WERI-Rb-1 (cell line): ENCODE measurements around the gene LASP1NB.

ENCODE experiments used
- DNase-seq: peaks from one replicate; pipeline ENCODE4 v3.0.0-alpha.2; 2020
- H3K27ac ChIP-seq: fragments of 250-450 bp; sonication (Bioruptor Pico); 2 replicates; pipeline ENCODE4 v1.5.1; 2020; ENCODE audit warnings: mild to moderate bottlenecking, moderate library complexity
- H3K27me3 ChIP-seq: fragments of 250-450 bp; sonication (Bioruptor Pico); 2 replicates; pipeline ENCODE4 v1.5.1; 2021; ENCODE audit warnings: mild to moderate bottlenecking, low read depth, moderate library complexity; ENCODE audit not compliant: insufficient read depth, severe bottlenecking
- H3K36me3 ChIP-seq: fragments of 250-450 bp; sonication (Bioruptor Pico); 2 replicates; pipeline ENCODE4 v1.5.1; 2020; ENCODE audit warnings: mild to moderate bottlenecking, moderate library complexity
- H3K4me3 ChIP-seq: 2 replicates; pipeline ENCODE4 v1.5.1; 2011; ENCODE audit warnings: low read depth, mild to moderate bottlenecking, control low read depth, low read length
- H3K9me3 ChIP-seq: fragments of 250-450 bp; sonication (Bioruptor Pico); 2 replicates; pipeline ENCODE4 v1.5.1; 2021; ENCODE audit warnings: mild to moderate bottlenecking, moderate library complexity; ENCODE audit not compliant: severe bottlenecking
- TF ChIP-seq, protein P1 (sequence below): IDR thresholded peaks from 2 replicates; pipeline ENCODE4 v1.5.1; 2011; ENCODE audit warnings: low read depth, mild to moderate bottlenecking, control low read depth, inconsistent platforms, low read length

The LASP1NB gene

DNA sequence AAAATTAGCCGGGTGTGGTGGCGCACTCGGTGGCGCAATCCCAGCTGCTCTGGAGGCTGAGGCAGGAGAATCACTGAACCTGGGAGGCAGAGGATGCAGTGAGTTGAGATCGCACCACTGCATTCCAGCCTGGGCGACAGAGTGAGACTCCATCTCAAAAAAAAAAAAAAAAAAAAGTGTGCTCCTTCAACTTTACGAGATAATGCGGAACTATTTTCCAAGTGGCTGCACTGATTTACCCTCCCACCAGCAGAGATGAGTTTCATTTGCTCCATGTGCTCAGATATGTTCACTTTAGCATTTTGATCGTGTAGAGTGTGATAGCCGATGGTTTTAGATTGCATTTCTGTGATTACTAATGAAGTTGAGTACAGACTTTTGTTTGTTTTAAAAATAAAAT is 20.0 kb upstream of the LASP1NB start:
- peaks cover 16% of the 10 kb centered on the region; the same call in 1 of the 2 replicates for H3K36me3 ChIP-seq
- DNase-seq, result no peak
- H3K27ac ChIP-seq, result no peak overlapping the region
- no peaks in the 10 kb centered on the region for H3K27me3 ChIP-seq
- H3K9me3 ChIP-seq, result no peaks in the 10 kb centered on the region
- no peak overlapping the region for H3K4me3 ChIP-seq
- TF ChIP-seq, protein P1, sequence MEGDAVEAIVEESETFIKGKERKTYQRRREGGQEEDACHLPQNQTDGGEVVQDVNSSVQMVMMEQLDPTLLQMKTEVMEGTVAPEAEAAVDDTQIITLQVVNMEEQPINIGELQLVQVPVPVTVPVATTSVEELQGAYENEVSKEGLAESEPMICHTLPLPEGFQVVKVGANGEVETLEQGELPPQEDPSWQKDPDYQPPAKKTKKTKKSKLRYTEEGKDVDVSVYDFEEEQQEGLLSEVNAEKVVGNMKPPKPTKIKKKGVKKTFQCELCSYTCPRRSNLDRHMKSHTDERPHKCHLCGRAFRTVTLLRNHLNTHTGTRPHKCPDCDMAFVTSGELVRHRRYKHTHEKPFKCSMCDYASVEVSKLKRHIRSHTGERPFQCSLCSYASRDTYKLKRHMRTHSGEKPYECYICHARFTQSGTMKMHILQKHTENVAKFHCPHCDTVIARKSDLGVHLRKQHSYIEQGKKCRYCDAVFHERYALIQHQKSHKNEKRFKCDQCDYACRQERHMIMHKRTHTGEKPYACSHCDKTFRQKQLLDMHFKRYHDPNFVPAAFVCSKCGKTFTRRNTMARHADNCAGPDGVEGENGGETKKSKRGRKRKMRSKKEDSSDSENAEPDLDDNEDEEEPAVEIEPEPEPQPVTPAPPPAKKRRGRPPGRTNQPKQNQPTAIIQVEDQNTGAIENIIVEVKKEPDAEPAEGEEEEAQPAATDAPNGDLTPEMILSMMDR, result no peak

DNA sequence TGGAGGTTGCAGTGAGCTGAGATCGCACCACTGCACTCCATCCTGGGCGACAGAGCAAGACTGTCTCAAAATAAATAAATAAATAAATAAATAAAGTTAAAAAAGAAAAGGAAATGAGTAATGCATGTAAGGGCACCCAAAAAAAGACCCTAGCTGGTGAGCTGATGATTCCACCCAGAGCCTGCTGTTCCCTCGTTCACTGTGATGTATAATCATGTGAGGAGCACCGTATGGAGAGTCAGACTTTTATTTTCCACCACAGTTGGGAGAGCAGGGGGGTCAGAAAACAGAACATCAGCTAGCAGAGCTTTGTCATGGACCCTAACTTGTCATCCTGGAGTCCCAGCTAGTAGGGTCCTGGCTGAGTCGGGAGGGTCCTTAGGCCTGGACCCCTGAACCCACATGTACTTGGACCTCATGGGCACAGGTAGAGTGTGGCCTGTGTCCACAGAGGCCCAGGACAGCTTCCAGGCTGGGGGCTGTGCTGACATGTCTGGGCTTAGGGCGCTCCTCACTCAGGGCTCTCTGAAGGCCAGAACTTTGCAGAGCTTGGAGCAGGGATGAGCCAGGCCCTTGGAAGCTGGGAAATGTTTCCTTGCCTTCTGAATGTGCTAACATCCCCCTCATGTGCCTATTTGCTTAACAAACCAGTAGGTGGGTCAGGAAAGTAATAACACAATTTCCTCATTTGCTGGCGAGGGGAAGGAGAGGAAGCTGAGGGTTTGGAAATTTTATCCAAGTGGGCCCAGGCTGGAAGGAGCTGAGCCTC is 18.8 kb upstream of the LASP1NB start:
- no peaks in the 10 kb centered on the region for H3K27me3 ChIP-seq
- no peak for DNase-seq
- H3K36me3 ChIP-seq, result peaks cover 10% of the 10 kb centered on the region; the same call in 1 of the 2 replicates
- H3K4me3 ChIP-seq, result no peak overlapping the region
- no peaks in the 10 kb centered on the region for H3K9me3 ChIP-seq
- TF ChIP-seq, protein P1, result no peak
- no peak overlapping the region for H3K27ac ChIP-seq

DNA sequence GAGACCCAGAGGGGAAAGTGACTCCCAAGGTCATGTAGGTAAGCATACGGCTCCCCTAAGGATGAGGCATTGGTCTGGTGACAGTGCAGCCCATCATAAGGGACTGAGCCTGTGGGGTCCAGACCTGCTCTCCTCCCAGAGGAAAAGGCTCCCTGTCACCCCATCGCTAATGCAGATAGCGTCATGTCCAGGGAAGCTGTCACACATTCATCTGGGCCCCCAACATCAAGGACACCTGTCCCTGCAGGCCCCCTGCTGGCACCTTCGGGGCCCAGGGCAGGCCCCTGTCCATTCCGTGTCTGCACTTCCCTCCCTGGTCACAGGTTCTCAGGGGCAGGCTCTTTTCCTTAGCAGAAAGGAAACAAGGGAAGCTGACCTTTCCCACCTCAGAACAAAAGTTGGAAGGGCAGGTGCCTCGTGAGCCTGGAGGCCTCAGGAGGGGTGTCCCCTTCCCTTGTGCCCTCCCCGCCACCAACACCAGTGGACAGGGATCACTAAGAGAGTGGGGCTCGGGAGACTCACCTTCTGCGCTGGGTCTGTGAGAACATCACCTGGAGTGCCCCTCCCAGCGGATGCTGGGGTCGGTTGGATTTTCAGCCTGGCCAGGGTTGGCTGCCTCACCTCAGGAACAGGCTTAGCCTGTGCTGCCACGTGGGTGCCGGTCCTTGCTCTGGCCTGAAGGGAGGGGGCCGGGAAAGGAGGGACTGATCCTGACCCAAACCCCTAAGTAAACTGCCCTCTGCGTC is 17.3 kb upstream of the LASP1NB start:
- H3K27me3 ChIP-seq, result no peaks in the 10 kb centered on the region
- no peak overlapping the region for H3K27ac ChIP-seq
- peaks cover 10% of the 10 kb centered on the region; the same call in 1 of the 2 replicates for H3K36me3 ChIP-seq
- H3K4me3 ChIP-seq, result no peak overlapping the region
- TF ChIP-seq, protein P1, result 0 out of 2 replicates have a peak, but pooled peaks have one; percentile 12
- no peak for DNase-seq
- H3K9me3 ChIP-seq, result no peaks in the 10 kb centered on the region

DNA sequence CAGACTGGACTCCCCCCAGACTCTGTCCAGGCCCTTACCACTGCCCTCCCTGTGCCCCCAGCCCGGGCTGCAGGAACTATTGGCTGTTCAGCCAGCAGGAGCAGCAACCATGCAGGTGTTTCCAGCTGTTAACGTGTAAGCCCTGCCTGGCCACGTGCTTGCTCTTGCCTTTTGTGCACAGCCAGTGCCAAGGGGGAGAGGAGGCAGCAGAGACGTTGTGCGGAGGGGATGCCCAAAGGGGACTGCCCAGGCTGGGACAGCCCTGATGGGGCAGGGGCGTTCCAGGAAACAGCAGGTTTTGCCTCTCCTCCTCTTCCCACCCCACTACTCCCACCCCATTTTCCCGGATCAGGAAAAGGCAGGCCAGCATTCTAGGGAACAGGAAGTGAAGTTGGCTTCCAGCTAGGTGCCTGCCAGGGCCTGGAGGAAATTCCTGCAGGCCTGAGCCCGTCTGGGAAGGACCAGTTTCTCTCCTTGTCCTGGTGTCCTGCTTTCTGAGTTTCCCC is 16.7 kb upstream of the LASP1NB start:
- TF ChIP-seq, protein P1, result no peak
- no peak overlapping the region for H3K27ac ChIP-seq
- H3K4me3 ChIP-seq, result no peak overlapping the region
- no peaks in the 10 kb centered on the region for H3K9me3 ChIP-seq
- DNase-seq, result no peak
- peaks cover 6% of the 10 kb centered on the region; the same call in 1 of the 2 replicates for H3K36me3 ChIP-seq
- no peaks in the 10 kb centered on the region for H3K27me3 ChIP-seq

DNA sequence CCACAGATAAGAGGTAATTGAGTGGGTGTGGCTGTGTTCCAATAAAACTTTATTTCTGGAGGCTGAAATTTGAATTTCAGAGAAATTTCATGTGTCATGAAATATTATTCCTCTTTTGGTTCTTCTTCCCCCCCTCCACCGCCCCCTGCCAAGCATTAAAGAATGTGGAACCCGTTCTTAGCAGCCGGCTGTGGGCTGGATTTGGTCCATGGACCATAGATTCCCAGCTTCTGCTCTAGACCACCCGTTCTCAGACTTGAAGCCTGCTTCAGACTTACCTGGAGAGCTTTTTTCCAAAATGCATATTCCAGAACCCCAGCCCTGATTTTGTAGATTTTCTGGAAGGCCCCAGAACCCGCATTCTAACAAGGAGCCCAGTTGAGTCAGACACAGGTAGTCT is 15.1 kb upstream of the LASP1NB start:
- Histone ChIP-seq H3K36me3 (peaks cover 2% of the 10 kb centered on the region), H3K27me3 (no peaks in the 10 kb centered on the region), H3K4me3 (no peak overlapping the region), H3K27ac (no peak overlapping the region), H3K9me3 (no peaks in the 10 kb centered on the region)
- DNase-seq, result no peak
- TF ChIP-seq, protein P1, result no peak
